ENCODE data around the gene TMC1. TPM values are rescaled to one million over a fixed set of nuclear protein-coding genes. Genes with fewer than 3 reads are reported as not detected.

The TMC1 gene
- total RNA-seq, 1 donor from 2014 or later = not detected

DNA sequence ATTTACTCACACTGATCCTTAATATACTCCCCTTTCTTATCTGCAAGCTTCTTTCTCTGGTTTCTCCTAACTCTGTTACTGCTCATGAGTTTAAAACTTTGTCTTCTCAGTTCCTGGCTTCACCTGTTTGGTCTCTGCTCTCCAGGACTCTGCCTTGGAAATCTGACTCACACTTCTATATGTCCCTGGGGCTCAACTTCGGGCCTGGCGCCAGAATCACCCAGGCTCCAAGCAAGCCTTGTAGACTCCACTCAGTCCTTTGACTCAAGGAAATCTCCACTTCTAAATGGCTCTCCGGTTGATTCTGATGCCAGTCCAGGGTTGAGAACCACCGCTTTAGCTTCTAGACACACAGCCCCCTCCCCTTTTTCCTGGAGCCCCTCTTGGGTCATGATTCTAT lies 57.8 kb downstream of the TMC1 start:
- H3K27ac ChIP-seq = no peak overlapping the region
- DNase-seq = no peak

GRCh38 chr9:72579880-72580550 lies 58.6 kb downstream of the TMC1 start:
- Histone ChIP-seq H3K4me3 (no peak overlapping the region), H3K36me3 (no peaks in the 10 kb centered on the region), H3K27ac (no peak overlapping the region), H3K4me1 (peaks cover 16% of the 10 kb centered on the region), H3K9me3 (no peaks in the 10 kb centered on the region), H3K27me3 (no peaks in the 10 kb centered on the region)
- ATAC-seq = no peak
- intact Hi-C loops (cut with DNase I) = no loop called here
- TF ChIP-seq CTCF (IDR thresholded peaks at IDR 0.05) = no peak
- DNase-seq = no peak

More for the DNA sequence above, 57.8 kb downstream of the TMC1 start:
- Histone ChIP-seq H3K27me3 (no peaks in the 10 kb centered on the region), H3K4me3 (no peak overlapping the region), H3K4me1 (peaks cover 16% of the 10 kb centered on the region), H3K9me3 (no peaks in the 10 kb centered on the region), H3K36me3 (no peaks in the 10 kb centered on the region)
- no peak for ATAC-seq
- intact Hi-C loops (cut with DNase I) = no loop called here
- no peak for TF ChIP-seq CTCF (IDR thresholded peaks at IDR 0.05)

- Histone ChIP-seq H3K9me3 (no peaks in the 10 kb centered on the region), H3K4me1 (peaks cover 25% of the 10 kb centered on the region), H3K27me3 (no peaks in the 10 kb centered on the region), H3K4me3 (no peak overlapping the region), H3K27ac (no peak overlapping the region), H3K36me3 (no peaks in the 10 kb centered on the region)
- ATAC-seq = no peak
- TF ChIP-seq CTCF (IDR thresholded peaks at IDR 0.05) = no peak
- intact Hi-C loops (cut with DNase I) = no loop called here
- DNase-seq = no peak
These were observed 60.3 kb downstream of the TMC1 start for GRCh38 chr9:72581694-72582093.

GRCh38 chr9:72583370-72583769 lies 62.0 kb downstream of the TMC1 start:
- Histone ChIP-seq H3K27me3 (no peaks in the 10 kb centered on the region), H3K4me3 (no peak overlapping the region), H3K27ac (no peak overlapping the region), H3K36me3 (no peaks in the 10 kb centered on the region), H3K9me3 (no peaks in the 10 kb centered on the region), H3K4me1 (peaks cover 15% of the 10 kb centered on the region)
- ATAC-seq (no peak), DNase-seq (no peak)
- TF ChIP-seq CTCF (IDR thresholded peaks at IDR 0.05) = no peak
- intact Hi-C loops (cut with DNase I) = no loop called here

- H3K4me1 ChIP-seq = peaks cover 25% of the 10 kb centered on the region
- H3K36me3 ChIP-seq = no peaks in the 10 kb centered on the region
- ATAC-seq (peak; percentile 87), DNase-seq (no peak)
- intact Hi-C loops (cut with DNase I) = no loop called here
- peak; percentile 14 for TF ChIP-seq CTCF (IDR thresholded peaks at IDR 0.05)
- no peaks in the 10 kb centered on the region for H3K27me3 ChIP-seq
- H3K9me3 ChIP-seq = no peaks in the 10 kb centered on the region
- peak overlapping the region; percentile 47 for H3K27ac ChIP-seq
- no peak overlapping the region for H3K4me3 ChIP-seq
These were observed 65.2 kb downstream of the TMC1 start for GRCh38 chr9:72586388-72587130.
